Activated naive CD4-positive, alpha-beta T cell (primary cell): ENCODE data around the gene PKHD1.
"Not testable (repeated sequence)": the region's sequence is repeated elsewhere in the genome, so short reads cannot be mapped to it uniquely, and the experiment has no call there.

Source experiments
- DNase-seq, 4 experiments: peaks; one replicate each; lab custom pipeline; 2025; lab: John Stamatoyannopoulos, UW

Gene PKHD1

DNA sequence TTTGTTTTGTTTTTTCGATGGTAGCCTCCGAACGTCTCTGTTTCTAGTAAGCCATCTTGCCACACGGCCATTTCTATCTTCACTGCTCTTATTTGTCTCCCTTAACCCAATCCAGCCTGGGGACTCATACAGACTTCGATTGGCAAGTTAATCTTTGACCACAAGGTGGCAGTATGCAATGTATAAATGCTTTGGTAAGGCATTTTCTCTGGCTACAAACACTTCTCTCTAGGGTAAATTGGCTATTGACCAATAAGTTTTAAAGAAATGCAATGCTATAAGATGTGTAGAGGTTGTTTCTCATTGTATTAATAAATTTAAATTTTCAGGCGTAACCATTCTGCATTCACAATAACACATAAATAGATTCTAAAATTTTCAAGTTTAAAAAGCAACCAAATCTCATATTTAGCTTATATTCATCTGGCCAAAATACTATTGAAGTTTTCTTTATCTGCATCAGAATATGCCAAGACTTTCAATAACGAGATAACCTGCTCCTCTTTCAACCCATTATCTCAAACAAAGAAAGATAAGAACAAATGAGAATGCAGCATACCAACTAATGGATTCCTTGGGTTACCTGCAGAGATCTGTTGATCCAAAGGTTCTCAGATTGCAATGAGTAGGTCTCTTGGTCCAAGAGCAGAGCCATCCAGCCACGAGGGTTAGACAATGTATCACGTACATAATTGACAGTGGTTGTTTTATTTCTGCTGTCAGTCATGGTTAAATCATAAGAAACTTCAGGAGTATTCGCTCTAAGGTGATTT is 231.9 kb downstream of the PKHD1 start:
- DNase-seq, result no peak

DNA sequence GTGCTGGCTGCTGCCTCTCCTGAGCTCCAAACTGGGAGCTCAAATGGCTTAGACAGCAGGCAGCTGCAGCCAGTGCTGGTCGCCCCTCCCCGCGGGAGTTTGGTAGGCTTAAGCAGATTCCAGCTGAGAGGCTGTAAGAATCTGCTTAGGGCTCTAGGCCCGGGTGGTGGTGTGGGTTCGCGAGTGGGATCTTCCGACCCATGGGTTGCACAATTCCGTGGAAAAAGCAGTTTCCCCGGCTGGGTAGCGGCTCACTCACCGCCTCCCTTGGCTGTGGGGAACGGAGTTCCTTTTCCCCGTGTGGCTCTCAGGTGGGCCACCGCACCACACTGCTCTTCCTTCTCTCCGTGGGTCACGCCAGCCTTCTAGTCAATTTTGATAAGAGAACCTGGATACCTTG is 232.5 kb downstream of the PKHD1 start:
- DNase-seq, result no peak

DNA sequence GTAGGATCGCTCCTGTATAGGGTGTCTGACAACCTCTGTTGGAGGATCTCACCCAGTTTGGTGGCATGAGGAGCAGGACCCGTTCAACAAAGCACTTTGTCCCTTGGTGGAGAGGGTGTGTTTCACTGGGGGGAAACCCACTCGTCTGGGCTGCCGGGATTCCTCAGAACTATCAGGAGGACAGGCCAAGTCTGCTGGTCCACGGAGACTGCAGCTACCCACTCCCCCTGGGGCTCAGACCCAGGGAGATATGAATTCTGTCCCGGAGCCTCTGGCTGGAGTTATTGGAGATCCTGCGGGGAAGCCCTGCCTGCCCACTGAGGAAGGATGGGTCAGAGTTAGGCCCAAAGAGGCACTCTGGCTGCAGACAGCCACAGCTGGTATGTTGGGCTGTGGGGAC is 233.1 kb downstream of the PKHD1 start:
- DNase-seq, result no peak

DNA sequence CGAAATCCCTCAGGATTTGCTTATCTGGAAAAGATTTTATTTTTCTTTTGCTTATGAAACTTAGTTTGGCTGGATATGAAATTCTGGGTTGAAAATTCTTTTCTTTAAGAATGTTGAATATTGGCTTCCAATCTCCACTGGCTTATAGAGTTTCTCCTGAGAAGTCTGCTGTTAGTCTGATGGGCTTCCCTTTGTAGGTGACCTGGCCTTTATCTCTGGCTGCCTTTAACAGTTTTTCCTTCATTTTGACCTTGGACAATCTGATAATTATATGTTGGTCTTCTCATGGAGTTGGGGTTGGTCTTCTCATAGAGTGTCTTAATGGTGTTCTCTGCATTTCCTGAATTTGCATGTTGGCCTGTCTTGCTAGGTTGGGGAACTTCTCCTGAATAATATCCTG is 234.3 kb downstream of the PKHD1 start:
- not testable (repeated sequence) for DNase-seq

- no peak for DNase-seq
These were observed 240.9 kb downstream of the PKHD1 start for GRCh38 chr6:51846531-51846930.

GRCh38 chr6:51844336-51844735 is 243.1 kb downstream of the PKHD1 start:
- DNase-seq, result no peak

DNA sequence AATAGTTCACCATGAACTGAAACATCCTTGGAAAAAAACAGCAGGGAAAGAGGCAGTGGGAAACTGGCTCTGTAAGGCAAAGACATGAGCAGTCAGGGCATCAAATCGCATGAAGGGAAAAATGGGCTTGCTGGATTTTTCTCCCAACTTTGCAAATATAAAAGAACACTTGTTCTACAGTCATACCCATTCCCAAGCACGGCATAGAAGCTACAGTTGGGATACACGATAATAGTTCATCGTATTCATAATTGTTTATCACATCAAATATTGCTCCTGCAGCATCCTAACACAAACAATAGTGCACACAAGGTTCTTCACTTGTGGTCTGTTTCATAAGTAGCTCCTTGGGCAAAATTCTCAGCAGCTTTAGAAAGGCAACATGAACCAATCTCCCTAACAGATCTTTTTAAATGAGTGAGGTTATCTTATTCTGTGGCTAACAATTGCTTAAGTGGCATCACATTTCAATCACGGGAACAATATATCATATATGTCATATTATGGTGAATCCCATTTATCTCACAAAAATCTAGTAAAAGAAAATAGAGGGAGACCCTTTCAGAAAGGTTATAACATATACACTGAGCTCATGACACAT is 243.9 kb downstream of the PKHD1 start:
- DNase-seq, result no peak

- no peak for DNase-seq
These were observed 244.5 kb downstream of the PKHD1 start for GRCh38 chr6:51842804-51843378.

- DNase-seq, result no peak
These were observed 245.2 kb downstream of the PKHD1 start for GRCh38 chr6:51842061-51842803.

GRCh38 chr6:51841626-51842025 is 245.8 kb downstream of the PKHD1 start:
- no peak for DNase-seq

DNA sequence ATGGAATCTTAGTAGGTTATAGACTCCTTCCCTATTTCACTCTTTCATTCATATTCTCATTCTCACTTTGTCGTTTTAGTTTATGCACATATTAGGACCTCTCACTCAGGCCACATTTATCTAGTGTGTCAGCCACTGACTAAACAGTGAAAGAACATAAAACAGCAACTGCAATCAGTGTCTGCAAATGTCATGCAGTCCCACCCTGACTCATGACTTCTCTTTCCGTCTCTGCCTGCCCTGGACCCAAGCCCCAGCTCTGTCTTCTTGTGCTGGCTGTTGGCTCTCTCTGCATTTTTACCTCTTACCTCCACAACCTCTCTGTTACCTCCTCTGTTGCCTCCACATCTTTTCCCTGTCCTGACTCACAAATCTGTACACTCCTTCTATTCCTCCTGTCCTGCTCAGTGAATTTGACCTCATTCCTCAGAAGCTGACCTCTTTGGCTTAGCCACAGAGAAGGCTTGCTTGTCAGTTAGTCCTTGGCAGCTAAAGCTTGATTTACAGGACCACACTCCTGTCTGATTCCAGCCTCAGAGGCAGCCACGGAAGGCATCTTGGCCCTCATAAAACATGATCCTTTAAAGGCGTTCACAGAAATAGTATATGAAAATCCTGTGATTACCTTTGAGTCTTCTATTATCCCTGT is 247.6 kb downstream of the PKHD1 start:
- DNase-seq, result no peak

DNA sequence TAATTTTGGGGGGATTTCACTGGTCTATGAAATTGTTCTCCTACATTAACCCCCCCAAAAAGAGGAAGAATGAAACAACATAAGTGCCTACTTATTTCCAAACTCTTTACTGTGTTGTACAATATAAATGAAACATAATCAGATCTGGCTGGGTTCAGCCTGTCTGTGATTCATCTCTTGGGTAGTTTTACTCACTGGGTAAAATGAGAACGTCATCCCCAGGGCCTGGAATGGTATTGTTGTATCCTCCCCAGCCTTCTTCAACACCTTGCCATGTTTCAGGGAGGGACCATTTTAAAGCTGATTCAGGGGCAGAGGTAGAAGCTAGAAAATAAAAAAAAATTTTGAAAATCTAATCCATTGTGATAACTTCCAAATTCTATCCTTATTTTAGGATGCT is 256.7 kb downstream of the PKHD1 start:
- no peak for DNase-seq

- DNase-seq, result no peak
These were observed 259.8 kb downstream of the PKHD1 start for GRCh38 chr6:51827580-51827979.

- no peak for DNase-seq
These were observed 262.5 kb downstream of the PKHD1 start for GRCh38 chr6:51824940-51825339.

- DNase-seq, result no peak
These were observed 266.9 kb downstream of the PKHD1 start for GRCh38 chr6:51820555-51820954.

GRCh38 chr6:51818520-51819022 is 268.8 kb downstream of the PKHD1 start:
- no peak for DNase-seq

DNA sequence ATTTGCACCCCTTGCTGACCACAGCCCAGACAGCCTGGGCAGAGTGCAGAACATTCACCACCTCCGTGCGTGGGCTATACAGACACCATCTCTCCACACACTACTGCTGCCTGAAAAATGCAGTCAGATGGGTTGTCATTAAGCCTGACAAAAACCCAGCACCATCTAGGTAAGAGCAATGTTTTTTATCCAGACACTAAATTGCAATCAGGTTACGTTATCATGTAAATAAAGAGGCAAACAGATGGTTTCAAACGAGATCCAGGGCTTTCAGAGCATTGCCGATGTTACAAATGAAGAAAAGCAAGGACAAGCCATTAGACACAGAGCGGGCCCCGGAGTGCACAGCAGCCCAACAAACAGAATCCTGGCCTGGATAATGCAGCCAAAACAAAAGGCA is 269.6 kb downstream of the PKHD1 start:
- DNase-seq, result no peak

DNA sequence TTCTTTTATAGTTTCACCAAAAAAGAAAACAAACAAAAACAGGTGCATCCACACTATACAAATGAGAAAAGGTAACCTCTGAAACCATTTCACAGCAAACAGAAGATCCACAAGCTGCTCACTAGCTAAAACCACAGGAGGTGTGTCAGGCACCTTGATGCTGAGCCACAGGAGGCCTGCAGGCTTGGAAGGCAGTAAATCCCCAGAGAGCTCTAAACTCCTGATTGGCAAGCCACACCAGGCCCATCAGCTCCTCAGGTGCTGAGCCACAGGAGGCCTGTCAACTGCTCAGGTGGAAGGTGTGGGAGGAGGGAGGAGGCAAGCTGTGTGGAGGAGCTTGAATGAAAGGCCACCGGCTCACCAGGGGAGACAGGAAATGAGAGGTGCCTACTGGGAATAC is 273.0 kb downstream of the PKHD1 start:
- no peak for DNase-seq

GRCh38 chr6:51813904-51814303 is 273.5 kb downstream of the PKHD1 start:
- no peak for DNase-seq

- DNase-seq, result no peak
These were observed 275.2 kb downstream of the PKHD1 start for GRCh38 chr6:51812231-51812630.

GRCh38 chr6:51805517-51805916 is 281.9 kb downstream of the PKHD1 start:
- DNase-seq, result no peak

DNA sequence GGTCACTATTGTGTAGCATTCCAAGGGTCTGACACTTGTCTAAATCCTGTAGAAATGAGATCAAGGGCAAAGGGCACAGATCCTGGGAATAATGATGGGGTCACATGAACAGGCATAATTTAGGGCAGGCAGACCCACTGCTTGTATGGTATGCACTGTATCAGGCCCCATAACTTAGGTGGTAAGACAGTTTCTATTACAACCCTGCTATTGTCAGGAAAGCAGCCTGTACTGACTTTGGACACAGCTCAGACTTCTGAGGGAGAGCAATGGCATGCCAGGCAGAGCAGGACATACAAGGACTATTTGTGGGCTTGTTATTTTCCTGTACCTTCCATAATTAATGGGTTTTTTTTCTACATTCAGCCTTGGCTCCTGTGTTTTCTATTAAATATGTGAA is 286.8 kb downstream of the PKHD1 start:
- DNase-seq, result no peak
